Loucy (cell line): ENCODE data around the gene ARID2.

Experiments
- H2AFZ ChIP-seq: fragments of 200-600 bp; sonication (generic); 2 replicates; pipeline ENCODE4 v1.6.0; 2016; ENCODE audit warnings: antibody characterized with exemption, mild to moderate bottlenecking, low read length, moderate library complexity
- H3F3A ChIP-seq: fragments of 200-600 bp; 2 replicates; pipeline ENCODE4 v1.6.0; 2016; ENCODE audit warnings: antibody characterized with exemption, low read depth, mild to moderate bottlenecking
- H3K27me3 ChIP-seq: fragments of 200-600 bp; sonication (generic); 2 replicates; pipeline ENCODE4 v1.6.1; 2014; ENCODE audit warnings: low read length, mild to moderate bottlenecking; ENCODE audit not compliant: insufficient read depth, poor library complexity, severe bottlenecking
- H3K36me3 ChIP-seq: fragments of 200-600 bp; sonication (generic); 2 replicates; pipeline ENCODE4 v1.6.1; 2016; ENCODE audit warnings: low read length; ENCODE audit not compliant: insufficient read depth
- H3K4me1 ChIP-seq: fragments of 200-600 bp; sonication (generic); 2 replicates; pipeline ENCODE4 v1.5.1; 2014; ENCODE audit warnings: low read length, mild to moderate bottlenecking; ENCODE audit not compliant: insufficient read depth, poor library complexity, severe bottlenecking
- H3K4me2 ChIP-seq: fragments of 200-600 bp; sonication (generic); 2 replicates; pipeline ENCODE4 v1.6.0; 2014; ENCODE audit warnings: antibody characterized with exemption, low read length, low read depth, mild to moderate bottlenecking; ENCODE audit not compliant: poor library complexity, severe bottlenecking
- H3K4me3 ChIP-seq: fragments of 200-600 bp; sonication (generic); 2 replicates; pipeline ENCODE4 v1.5.1; 2014; ENCODE audit warnings: low read length, mild to moderate bottlenecking, mixed read lengths; ENCODE audit not compliant: poor library complexity, severe bottlenecking
- H3K79me2 ChIP-seq: fragments of 200-600 bp; sonication (generic); 2 replicates; pipeline ENCODE4 v1.6.1; 2014; ENCODE audit warnings: low read length; ENCODE audit not compliant: insufficient read depth
- H3K9ac ChIP-seq: fragments of 200-600 bp; sonication (generic); 2 replicates; pipeline ENCODE4 v1.6.0; 2014; ENCODE audit warnings: mild to moderate bottlenecking, low read depth, low read length, moderate library complexity; ENCODE audit not compliant: poor library complexity, severe bottlenecking
- H3K9me2 ChIP-seq: fragments of 200-600 bp; sonication (generic); replicated peaks from 2 replicates; pipeline ENCODE4 v1.6.1; 2016; ENCODE audit warnings: low read depth, low read length, mixed read lengths
- H3K9me3 ChIP-seq: fragments of 200-600 bp; sonication (generic); 2 replicates; pipeline ENCODE4 v1.6.1; 2014; ENCODE audit warnings: mild to moderate bottlenecking, antibody characterized with exemption, low read length, low read depth; ENCODE audit not compliant: insufficient read depth
- H4K20me1 ChIP-seq: fragments of 200-600 bp; sonication (generic); 2 replicates; pipeline ENCODE4 v1.6.0; 2014; ENCODE audit warnings: antibody characterized with exemption, low read length, mild to moderate bottlenecking; ENCODE audit not compliant: insufficient read depth, poor library complexity, severe bottlenecking
- CTCF ChIP-seq: fragments of 200-600 bp; sonication (generic); conservative IDR thresholded peaks from 2 replicates; pipeline ENCODE4 v1.5.1; 2014; ENCODE audit warnings: mild to moderate bottlenecking, antibody characterized with exemption, low read length
- EZH2phosphoT487 ChIP-seq: fragments of 200-600 bp; IDR thresholded peaks from 2 replicates; pipeline ENCODE4 v1.6.1; 2018; ENCODE audit warnings: antibody characterized with exemption, mild to moderate bottlenecking, moderate library complexity, borderline replicate concordance

Gene ARID2

GRCh38 chr12:45745861-45746277 is 16.4 kb downstream of the ARID2 start:
- no peak overlapping the region for H3K9ac ChIP-seq
- no peaks in the 10 kb centered on the region for H3F3A ChIP-seq
- H3K4me2 ChIP-seq = no peak overlapping the region
- no peaks in the 10 kb centered on the region for H3K27me3 ChIP-seq
- H4K20me1 ChIP-seq = peaks cover 72% of the 10 kb centered on the region
- peaks cover 13% of the 10 kb centered on the region for H3K9me3 ChIP-seq
- TF ChIP-seq EZH2phosphoT487 (no peak), CTCF (peak; percentile 60)
- H2AFZ ChIP-seq = no peak overlapping the region
- no peak overlapping the region for H3K4me3 ChIP-seq
- no peaks in the 10 kb centered on the region for H3K4me1 ChIP-seq
- H3K79me2 ChIP-seq = peaks cover 99% of the 10 kb centered on the region
- H3K36me3 ChIP-seq = peaks cover 44% of the 10 kb centered on the region
- no peaks in the 10 kb centered on the region for H3K9me2 ChIP-seq

- H2AFZ ChIP-seq = no peak overlapping the region
- no peaks in the 10 kb centered on the region for H3K9me2 ChIP-seq
- no peak overlapping the region for H3K4me2 ChIP-seq
- peaks cover 50% of the 10 kb centered on the region for H4K20me1 ChIP-seq
- no peaks in the 10 kb centered on the region for H3K27me3 ChIP-seq
- no peak overlapping the region for H3K9ac ChIP-seq
- H3K36me3 ChIP-seq = peaks cover 36% of the 10 kb centered on the region
- H3F3A ChIP-seq = 0 out of 2 replicates have a peak, but pooled peaks cover 2% of the 10 kb centered on the region
- H3K4me1 ChIP-seq = no peaks in the 10 kb centered on the region
- H3K4me3 ChIP-seq = no peak overlapping the region
- peaks cover 98% of the 10 kb centered on the region for H3K79me2 ChIP-seq
- no peaks in the 10 kb centered on the region for H3K9me3 ChIP-seq
- TF ChIP-seq EZH2phosphoT487 (no peak), CTCF (no peak)
Observed at GRCh38 chr12:45756666-45757065, 27.2 kb downstream of the ARID2 start.

GRCh38 chr12:45757172-45757571 is 27.7 kb downstream of the ARID2 start:
- Histone ChIP-seq H3K9me2 (no peaks in the 10 kb centered on the region), H3K4me2 (no peak overlapping the region), H3K4me3 (no peak overlapping the region), H3K36me3 (peaks cover 35% of the 10 kb centered on the region), H3K4me1 (no peaks in the 10 kb centered on the region), H3K79me2 (peaks cover 98% of the 10 kb centered on the region), H4K20me1 (peaks cover 55% of the 10 kb centered on the region), H3K27me3 (no peaks in the 10 kb centered on the region), H3K9me3 (no peaks in the 10 kb centered on the region), H3K9ac (no peak overlapping the region), H2AFZ (no peak overlapping the region), H3F3A (0 out of 2 replicates have a peak, but pooled peaks cover 2% of the 10 kb centered on the region)
- TF ChIP-seq CTCF = no peak
- no peak for TF ChIP-seq EZH2phosphoT487
